Stimulated activated CD8-positive, alpha-beta memory T cell treated with anti-CD3 and anti-CD28 coated beads, Interleukin-15, amount 100 ng/mL, for 48 hours (primary cell): ENCODE data around the gene EPHA1.

Experiments used
- DNase-seq, 2 donors: peaks; one replicate each; pipeline ENCODE4 v3.0.0-alpha.2; 2020; ENCODE audit warnings: low read depth in 2 of 2

The EPHA1 gene

GRCh38 chr7:143389316-143390103, 19.1 kb downstream of the EPHA1 start:
- DNase-seq: no peak

- no peak for DNase-seq
Observed at GRCh38 chr7:143388491-143389101, 20.1 kb downstream of the EPHA1 start.

GRCh38 chr7:143388051-143388450, 20.6 kb downstream of the EPHA1 start:
- DNase-seq: no peak

GRCh38 chr7:143387156-143387975, 21.3 kb downstream of the EPHA1 start:
- DNase-seq: no peak

- DNase-seq: no peak
Observed at GRCh38 chr7:143385891-143386781, 22.5 kb downstream of the EPHA1 start.

- no peak for DNase-seq
Observed at GRCh38 chr7:143384661-143385631, 23.7 kb downstream of the EPHA1 start.

- no peak for DNase-seq
Observed at GRCh38 chr7:143384148-143384547, 24.5 kb downstream of the EPHA1 start.

- no peak for DNase-seq
Observed at GRCh38 chr7:143383642-143383957, 25.1 kb downstream of the EPHA1 start.

GRCh38 chr7:143382791-143383641, 25.6 kb downstream of the EPHA1 start:
- DNase-seq: no peak

- no peak for DNase-seq
Observed at GRCh38 chr7:143382126-143382790, 26.4 kb downstream of the EPHA1 start.

- DNase-seq: no peak
Observed at GRCh38 chr7:143381427-143382125, 27.1 kb downstream of the EPHA1 start.

GRCh38 chr7:143380646-143381426, 27.8 kb downstream of the EPHA1 start, which contains the start of gene ZYX:
Gene ZYX (plus strand): TSS chr7:143381345. CDS start chr7:143381572, 227 bp downstream.
- DNase-seq: peak; percentile 84

GRCh38 chr7:143380260-143380645, 28.4 kb downstream of the EPHA1 start:
- DNase-seq: peak; percentile 71 to 74

GRCh38 chr7:143379611-143380259, 28.9 kb downstream of the EPHA1 start:
- no peak for DNase-seq

- no peak for DNase-seq
Observed at GRCh38 chr7:143376396-143376795, 32.3 kb downstream of the EPHA1 start.

GRCh38 chr7:143375298-143376034, 33.2 kb downstream of the EPHA1 start:
- DNase-seq: no peak
